Suprapubic skin (tissue), 4 donors: ENCODE data around the gene TSPAN32. TPM values are rescaled to one million over a fixed set of nuclear protein-coding genes. Genes with fewer than 3 reads are reported as not detected.

ENCODE experiments used
- DNase-seq, 2 donors: peaks; one replicate each; pipeline ENCODE4 v3.0.0-alpha.2; 2019; ENCODE audit warnings: low spot score in 2 of 2
- H3K27ac ChIP-seq: fragments of 200-600 bp; sonication (generic); one replicate; pipeline ENCODE4 v1.5.1; 2019
- H3K27me3 ChIP-seq: fragments of 200-600 bp; sonication (generic); one replicate; pipeline ENCODE4 v1.5.1; 2019
- H3K36me3 ChIP-seq: fragments of 200-600 bp; sonication (generic); one replicate; pipeline ENCODE4 v1.5.1; 2019
- H3K4me1 ChIP-seq: fragments of 200-600 bp; sonication (generic); one replicate; pipeline ENCODE4 v1.5.1; 2019
- H3K4me3 ChIP-seq: fragments of 200-600 bp; sonication (generic); one replicate; pipeline ENCODE4 v1.5.1; 2019; ENCODE audit warnings: mild to moderate bottlenecking
- H3K9me3 ChIP-seq: fragments of 200-600 bp; sonication (generic); one replicate; pipeline ENCODE4 v1.5.1; 2019
- EP300 ChIP-seq: sonication (generic); formaldehyde crosslinking; IDR thresholded peaks from one replicate; pipeline ENCODE4 v1.6.1; 2017; ENCODE audit warnings: antibody characterized with exemption
- POLR2A ChIP-seq, 2 donors: fragments of 450-650 bp; IDR thresholded peaks; one replicate each; pipeline ENCODE4 v1.6.1; 2017; ENCODE audit warnings: antibody characterized with exemption in 2 of 2, mild to moderate bottlenecking in 2 of 2, moderate library complexity in 2 of 2
- POLR2AphosphoS5 ChIP-seq, 3 donors: sonication (generic); formaldehyde crosslinking; IDR thresholded peaks; one replicate each; pipeline ENCODE4 v1.6.1; 2017; ENCODE audit warnings: antibody characterized with exemption in 3 of 3
- WGBS: methylation state at CpG from one replicate; pipeline ENCODE4 v1.1.5; 2018; 5-methylcytosine and 5-hydroxymethylcytosine counted together
- total RNA-seq, 4 donors: library from RNA; depleted of rRNA; stranded (reverse); fragments of >200 nt; gene quantifications; one replicate each; pipeline ENCODE4 v1.1.0, GENCODE V29; 2016
- TF ChIP-seq, protein P1 (sequence below), 2 donors: fragments of 200-600 bp in 1 of 2; fragments of 450-650 bp in 1 of 2; sonication (generic) in 1 of 2; IDR thresholded peaks; one replicate each; pipeline ENCODE4 v1.5.1; 2016 to 2019; ENCODE audit warnings: antibody characterized with exemption in 2 of 2, mild to moderate bottlenecking in 1 of 2, moderate library complexity in 1 of 2

The TSPAN32 gene
- total RNA-seq, 4 donors from 2014 or later, result 0.26 to 4.3 TPM; not detected in 2

DNA sequence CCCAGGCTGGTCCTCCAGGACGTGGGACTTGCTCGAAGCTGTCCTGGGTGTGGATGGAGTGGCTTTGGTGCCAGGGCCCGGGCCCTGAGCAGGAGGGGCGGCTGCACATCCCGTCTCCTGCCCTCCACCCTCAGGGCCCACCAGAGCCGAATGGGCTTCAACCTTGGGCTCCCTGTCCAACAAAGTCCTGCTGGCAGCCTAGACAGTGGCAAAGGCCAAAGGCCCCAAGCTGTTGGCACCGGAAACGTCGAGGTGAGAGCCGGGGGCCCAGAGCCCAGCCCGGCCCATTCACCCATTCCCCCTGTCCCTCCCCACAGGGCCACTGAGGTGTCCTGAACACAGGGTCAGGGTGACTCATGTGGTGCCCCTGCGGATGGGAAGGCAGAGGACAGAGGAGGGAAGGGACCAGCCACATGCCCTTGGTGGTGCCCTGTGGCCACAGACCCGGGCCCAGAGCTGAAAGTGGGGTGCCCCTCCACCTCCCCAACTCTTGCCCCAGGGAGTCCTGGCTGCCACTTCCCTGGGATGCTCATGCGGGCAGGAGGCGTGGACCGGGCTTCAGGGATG is 9.1 kb downstream of the TSPAN32 start:
- Histone ChIP-seq H3K4me1 (peaks cover 48% of the 10 kb centered on the region), H3K4me3 (no peak overlapping the region), H3K27me3 (no peaks in the 10 kb centered on the region), H3K27ac (no peak overlapping the region), H3K36me3 (no peaks in the 10 kb centered on the region), H3K9me3 (no peaks in the 10 kb centered on the region)
- WGBS, result 65% methylated on average over 10 of the region's 16 CpGs
- TF ChIP-seq POLR2A (IDR thresholded peaks at IDR 0.05) (no peak), EP300 (no peak), POLR2AphosphoS5 (IDR thresholded peaks at IDR 0.05) (no peak)
- TF ChIP-seq, protein P1, sequence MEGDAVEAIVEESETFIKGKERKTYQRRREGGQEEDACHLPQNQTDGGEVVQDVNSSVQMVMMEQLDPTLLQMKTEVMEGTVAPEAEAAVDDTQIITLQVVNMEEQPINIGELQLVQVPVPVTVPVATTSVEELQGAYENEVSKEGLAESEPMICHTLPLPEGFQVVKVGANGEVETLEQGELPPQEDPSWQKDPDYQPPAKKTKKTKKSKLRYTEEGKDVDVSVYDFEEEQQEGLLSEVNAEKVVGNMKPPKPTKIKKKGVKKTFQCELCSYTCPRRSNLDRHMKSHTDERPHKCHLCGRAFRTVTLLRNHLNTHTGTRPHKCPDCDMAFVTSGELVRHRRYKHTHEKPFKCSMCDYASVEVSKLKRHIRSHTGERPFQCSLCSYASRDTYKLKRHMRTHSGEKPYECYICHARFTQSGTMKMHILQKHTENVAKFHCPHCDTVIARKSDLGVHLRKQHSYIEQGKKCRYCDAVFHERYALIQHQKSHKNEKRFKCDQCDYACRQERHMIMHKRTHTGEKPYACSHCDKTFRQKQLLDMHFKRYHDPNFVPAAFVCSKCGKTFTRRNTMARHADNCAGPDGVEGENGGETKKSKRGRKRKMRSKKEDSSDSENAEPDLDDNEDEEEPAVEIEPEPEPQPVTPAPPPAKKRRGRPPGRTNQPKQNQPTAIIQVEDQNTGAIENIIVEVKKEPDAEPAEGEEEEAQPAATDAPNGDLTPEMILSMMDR (IDR thresholded peaks at IDR 0.05), result no peak
- peak in 1 of 2 donors; percentile 73 for DNase-seq

DNA sequence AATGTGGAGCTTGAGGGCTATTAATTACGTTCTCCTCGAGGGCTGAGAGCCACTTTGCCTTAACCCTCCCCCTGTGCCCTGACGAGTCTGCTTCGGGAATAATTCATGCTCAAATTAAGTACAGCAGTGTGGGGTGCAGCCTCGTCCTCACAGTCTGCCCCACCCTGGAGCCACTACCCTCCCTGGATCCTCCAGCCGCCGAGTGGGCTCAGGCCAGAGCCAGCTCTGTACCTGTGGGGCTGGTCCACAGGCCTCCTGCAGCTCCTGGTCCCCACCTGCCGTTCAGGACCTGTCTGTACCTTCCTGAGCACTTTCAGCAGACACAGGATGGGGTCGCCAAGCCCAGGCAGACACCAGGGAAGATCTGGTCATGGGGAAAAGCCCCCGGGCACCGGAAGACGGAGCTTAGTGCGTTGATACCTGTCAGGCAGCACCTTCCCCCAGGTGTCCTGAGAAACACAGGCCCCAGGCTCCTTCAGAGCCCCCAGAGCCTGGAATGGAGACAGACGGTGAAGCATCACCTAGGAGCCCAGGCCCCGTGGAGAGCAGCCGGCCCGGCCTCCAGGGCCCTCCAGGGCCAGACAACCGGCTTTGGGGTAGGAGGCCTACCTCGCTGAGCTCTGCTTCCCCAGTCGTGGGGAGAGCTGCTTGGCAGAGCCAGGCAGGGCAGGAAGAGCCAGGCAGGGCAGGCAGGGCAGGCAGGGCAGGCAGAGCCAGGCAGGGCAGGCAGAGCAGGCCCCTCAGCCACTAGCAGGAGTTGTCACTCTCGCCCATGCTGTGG is 9.7 kb downstream of the TSPAN32 start:
- Histone ChIP-seq H3K27ac (peak overlapping the region; percentile 54), H3K4me3 (no peak overlapping the region), H3K9me3 (no peaks in the 10 kb centered on the region), H3K36me3 (no peaks in the 10 kb centered on the region), H3K27me3 (no peaks in the 10 kb centered on the region), H3K4me1 (peaks cover 42% of the 10 kb centered on the region)
- peak in 1 of 2 donors; percentile 72 for DNase-seq
- TF ChIP-seq, protein P1 (IDR thresholded peaks at IDR 0.05), result no peak
- TF ChIP-seq POLR2A (IDR thresholded peaks at IDR 0.05), result no peak
- TF ChIP-seq EP300, result no peak
- no peak for TF ChIP-seq POLR2AphosphoS5 (IDR thresholded peaks at IDR 0.05)
- WGBS, result 49% methylated on average over 3 of the region's 21 CpGs

DNA sequence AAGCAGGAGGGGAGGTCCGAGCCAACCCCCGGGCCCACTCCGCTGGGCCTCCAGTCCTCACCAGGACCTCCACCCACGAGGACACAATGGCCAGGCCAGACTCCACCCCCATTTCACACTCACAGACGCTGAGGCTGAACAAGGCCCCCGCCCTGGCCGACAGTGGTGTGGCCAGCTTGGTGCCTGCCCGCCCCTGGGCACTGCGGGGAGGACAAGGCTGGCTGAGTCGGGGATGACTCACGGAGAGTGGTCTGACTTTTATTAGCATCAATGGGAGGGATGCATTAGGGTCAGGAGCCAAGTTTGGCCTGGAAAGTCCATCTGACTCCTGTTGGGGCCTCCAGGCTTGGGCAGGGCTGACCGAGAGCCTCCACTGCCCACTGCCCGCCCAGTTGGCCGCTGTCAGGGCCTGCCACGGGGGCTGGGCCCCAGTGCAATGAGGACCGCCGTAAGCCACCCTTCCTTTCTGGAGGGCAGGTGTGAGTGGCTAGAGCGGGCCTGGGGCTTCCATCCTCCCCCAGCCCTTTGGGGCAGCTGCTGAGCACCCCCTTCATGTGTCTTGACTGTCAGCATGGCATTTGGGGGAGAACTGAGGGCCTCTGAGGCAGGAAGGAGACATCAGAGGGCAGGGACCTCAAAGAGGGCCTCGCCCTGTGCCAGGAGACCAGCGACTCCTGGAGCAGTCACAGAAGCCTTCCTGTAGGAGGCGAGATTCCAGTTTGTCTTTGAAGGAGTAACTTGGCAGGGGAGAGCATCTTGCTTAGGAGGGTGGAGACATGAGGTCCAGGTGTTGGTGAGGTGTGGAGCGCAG is 10.6 kb downstream of the TSPAN32 start:
- WGBS, result 75% methylated on average over 8 of the region's 22 CpGs
- Histone ChIP-seq H3K27ac (peak overlapping the region; percentile 54), H3K9me3 (no peaks in the 10 kb centered on the region), H3K4me1 (peaks cover 34% of the 10 kb centered on the region), H3K4me3 (no peak overlapping the region), H3K36me3 (no peaks in the 10 kb centered on the region), H3K27me3 (no peaks in the 10 kb centered on the region)
- DNase-seq, result peak; percentile 70 to 80
- TF ChIP-seq POLR2AphosphoS5 (IDR thresholded peaks at IDR 0.05), result no peak
- no peak for TF ChIP-seq POLR2A (IDR thresholded peaks at IDR 0.05)
- no peak for TF ChIP-seq EP300
- TF ChIP-seq, protein P1 (IDR thresholded peaks at IDR 0.05), result no peak

DNA sequence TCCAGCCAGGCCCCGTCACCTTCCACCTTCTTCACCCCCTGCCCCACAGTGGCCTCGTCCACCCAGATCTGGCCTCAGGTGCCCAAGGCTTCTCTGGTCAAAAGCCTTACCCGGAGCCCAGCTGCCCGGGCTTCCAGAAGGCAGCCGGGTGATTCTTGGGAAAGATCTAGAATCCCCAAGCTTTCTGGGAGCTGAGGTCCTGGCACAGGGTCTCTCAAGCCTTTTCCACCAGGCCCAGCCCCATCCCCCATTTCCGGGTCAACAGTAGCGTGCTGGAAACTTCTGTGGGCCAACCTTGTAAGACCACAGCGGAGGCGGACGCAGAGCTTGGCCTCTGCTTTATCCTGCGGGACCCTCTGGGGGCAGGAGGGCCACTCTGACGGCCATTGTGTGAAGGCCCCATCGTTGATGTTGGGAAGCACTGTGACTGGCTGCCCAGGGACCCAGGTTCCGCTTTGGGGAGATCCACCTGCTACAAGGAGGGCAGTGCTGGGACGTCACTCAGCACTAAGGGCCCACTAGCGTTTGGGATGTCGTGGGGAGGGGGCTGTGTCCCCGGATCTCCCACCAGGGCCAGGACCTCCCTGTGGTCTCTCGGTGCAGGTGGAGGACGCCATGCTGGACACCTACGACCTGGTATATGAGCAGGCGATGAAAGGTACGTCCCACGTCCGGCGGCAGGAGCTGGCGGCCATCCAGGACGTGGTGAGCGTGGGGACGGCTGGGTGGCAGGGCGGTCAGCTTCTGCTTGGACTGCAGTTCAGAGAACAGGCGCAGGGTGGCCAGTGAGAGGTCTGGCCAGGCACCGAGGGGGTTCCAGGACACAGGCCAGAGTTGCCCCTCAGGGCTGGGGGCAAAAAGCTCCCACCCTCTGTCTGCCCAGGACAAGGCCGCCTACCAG is 11.5 kb downstream of the TSPAN32 start:
- no peaks in the 10 kb centered on the region for H3K9me3 ChIP-seq
- H3K4me3 ChIP-seq, result no peak overlapping the region
- no peaks in the 10 kb centered on the region for H3K27me3 ChIP-seq
- peak; percentile 64 to 77 for DNase-seq
- WGBS, result 92% methylated on average over 25 of the region's 34 CpGs
- H3K4me1 ChIP-seq, result peaks cover 33% of the 10 kb centered on the region
- no peaks in the 10 kb centered on the region for H3K36me3 ChIP-seq
- H3K27ac ChIP-seq, result peak overlapping the region; percentile 54
- TF ChIP-seq POLR2AphosphoS5 (IDR thresholded peaks at IDR 0.05) (no peak), POLR2A (IDR thresholded peaks at IDR 0.05) (no peak), EP300 (no peak)
- TF ChIP-seq, protein P1 (IDR thresholded peaks at IDR 0.05), result no peak
